Neuron (in vitro differentiated cells): ENCODE results near the gene NRP1.

ENCODE experiments used
- H2AFZ ChIP-seq: one replicate; pipeline ENCODE4 v1.6.1; 2013; ENCODE audit warnings: low read depth, mild to moderate bottlenecking, inconsistent platforms, low read length, moderate library complexity
- H3K27me3 ChIP-seq: one replicate; pipeline ENCODE4 v1.6.1; 2013; ENCODE audit warnings: low read length; ENCODE audit not compliant: insufficient read depth
- H3K36me3 ChIP-seq: one replicate; pipeline ENCODE4 v1.6.1; 2013; ENCODE audit warnings: low read length; ENCODE audit not compliant: insufficient read depth
- H3K4me1 ChIP-seq: one replicate; pipeline ENCODE4 v1.6.1; 2013; ENCODE audit warnings: low read length; ENCODE audit not compliant: insufficient read depth
- H3K4me3 ChIP-seq: 2 replicates; pipeline ENCODE4 v1.5.1; 2013; ENCODE audit warnings: mild to moderate bottlenecking, low read length, moderate library complexity
- H3K9me3 ChIP-seq: one replicate; pipeline ENCODE4 v1.6.1; 2013; ENCODE audit warnings: low read length

The NRP1 gene

GRCh38 chr10:33256458-33256857, 78.0 kb downstream of the NRP1 start:
- Histone ChIP-seq H2AFZ (no peak overlapping the region), H3K36me3 (peaks cover 25% of the 10 kb centered on the region), H3K4me3 (no peak overlapping the region), H3K27me3 (no peaks in the 10 kb centered on the region), H3K9me3 (peaks cover 3% of the 10 kb centered on the region), H3K4me1 (peaks cover 10% of the 10 kb centered on the region)

GRCh38 chr10:33254556-33255160, 79.8 kb downstream of the NRP1 start:
- Histone ChIP-seq H3K4me3 (no peak overlapping the region), H3K36me3 (peaks cover 38% of the 10 kb centered on the region), H2AFZ (no peak overlapping the region), H3K4me1 (peaks cover 10% of the 10 kb centered on the region), H3K27me3 (no peaks in the 10 kb centered on the region), H3K9me3 (peaks cover 6% of the 10 kb centered on the region)

GRCh38 chr10:33253411-33253810, 81.1 kb downstream of the NRP1 start:
- Histone ChIP-seq H3K36me3 (peaks cover 48% of the 10 kb centered on the region), H3K27me3 (no peaks in the 10 kb centered on the region), H3K9me3 (peaks cover 6% of the 10 kb centered on the region), H3K4me3 (no peak overlapping the region), H2AFZ (no peak overlapping the region), H3K4me1 (no peaks in the 10 kb centered on the region)

GRCh38 chr10:33252794-33253203, 81.7 kb downstream of the NRP1 start:
- H3K4me1 ChIP-seq, result no peaks in the 10 kb centered on the region
- no peak overlapping the region for H2AFZ ChIP-seq
- H3K4me3 ChIP-seq, result no peak overlapping the region
- H3K36me3 ChIP-seq, result peaks cover 49% of the 10 kb centered on the region
- H3K27me3 ChIP-seq, result no peaks in the 10 kb centered on the region
- H3K9me3 ChIP-seq, result peaks cover 6% of the 10 kb centered on the region

GRCh38 chr10:33252324-33252723, 82.1 kb downstream of the NRP1 start:
- no peaks in the 10 kb centered on the region for H3K27me3 ChIP-seq
- H3K36me3 ChIP-seq, result peaks cover 51% of the 10 kb centered on the region
- no peak overlapping the region for H3K4me3 ChIP-seq
- H3K4me1 ChIP-seq, result no peaks in the 10 kb centered on the region
- H2AFZ ChIP-seq, result no peak overlapping the region
- H3K9me3 ChIP-seq, result peaks cover 6% of the 10 kb centered on the region

- H3K36me3 ChIP-seq, result peaks cover 53% of the 10 kb centered on the region
- H2AFZ ChIP-seq, result no peak overlapping the region
- H3K9me3 ChIP-seq, result peaks cover 6% of the 10 kb centered on the region
- no peaks in the 10 kb centered on the region for H3K4me1 ChIP-seq
- H3K4me3 ChIP-seq, result no peak overlapping the region
- H3K27me3 ChIP-seq, result no peaks in the 10 kb centered on the region
Measured at GRCh38 chr10:33249659-33250345, 84.7 kb downstream of the NRP1 start.

- Histone ChIP-seq H3K4me3 (no peak overlapping the region), H3K27me3 (no peaks in the 10 kb centered on the region), H2AFZ (no peak overlapping the region), H3K4me1 (no peaks in the 10 kb centered on the region), H3K9me3 (peaks cover 6% of the 10 kb centered on the region), H3K36me3 (peaks cover 53% of the 10 kb centered on the region)
Measured at GRCh38 chr10:33249137-33249536, 85.3 kb downstream of the NRP1 start.

GRCh38 chr10:33248638-33249037, 85.8 kb downstream of the NRP1 start:
- Histone ChIP-seq H3K27me3 (no peaks in the 10 kb centered on the region), H2AFZ (no peak overlapping the region), H3K36me3 (peaks cover 49% of the 10 kb centered on the region)

GRCh38 chr10:33247221-33247922, 87.1 kb downstream of the NRP1 start:
- no peak overlapping the region for H3K4me3 ChIP-seq
- H3K27me3 ChIP-seq, result no peaks in the 10 kb centered on the region
- no peak overlapping the region for H2AFZ ChIP-seq
- H3K4me1 ChIP-seq, result no peaks in the 10 kb centered on the region
- peaks cover 6% of the 10 kb centered on the region for H3K9me3 ChIP-seq
- H3K36me3 ChIP-seq, result peaks cover 37% of the 10 kb centered on the region

More at GRCh38 chr10:33248638-33249037, 85.8 kb downstream of the NRP1 start:
- H3K4me3 ChIP-seq, result no peak overlapping the region
- H3K4me1 ChIP-seq, result no peaks in the 10 kb centered on the region
- peaks cover 6% of the 10 kb centered on the region for H3K9me3 ChIP-seq

- H3K36me3 ChIP-seq, result peaks cover 25% of the 10 kb centered on the region
- no peaks in the 10 kb centered on the region for H3K27me3 ChIP-seq
- H3K4me3 ChIP-seq, result no peak overlapping the region
- H3K9me3 ChIP-seq, result no peaks in the 10 kb centered on the region
- no peak overlapping the region for H2AFZ ChIP-seq
- peaks cover 18% of the 10 kb centered on the region for H3K4me1 ChIP-seq
Measured at GRCh38 chr10:33245343-33245742, 89.1 kb downstream of the NRP1 start.

- Histone ChIP-seq H3K4me1 (peaks cover 18% of the 10 kb centered on the region), H3K27me3 (no peaks in the 10 kb centered on the region), H2AFZ (no peak overlapping the region), H3K9me3 (no peaks in the 10 kb centered on the region), H3K36me3 (peaks cover 16% of the 10 kb centered on the region), H3K4me3 (no peak overlapping the region)
Measured at GRCh38 chr10:33244354-33244967, 90.0 kb downstream of the NRP1 start.

GRCh38 chr10:33243703-33244102, 90.8 kb downstream of the NRP1 start:
- peaks cover 11% of the 10 kb centered on the region for H3K36me3 ChIP-seq
- no peaks in the 10 kb centered on the region for H3K27me3 ChIP-seq
- no peak overlapping the region for H3K4me3 ChIP-seq
- H3K4me1 ChIP-seq, result peaks cover 18% of the 10 kb centered on the region
- no peak overlapping the region for H2AFZ ChIP-seq
- H3K9me3 ChIP-seq, result no peaks in the 10 kb centered on the region

- Histone ChIP-seq H3K4me3 (no peak overlapping the region), H3K4me1 (peaks cover 18% of the 10 kb centered on the region), H3K36me3 (peaks cover 5% of the 10 kb centered on the region), H2AFZ (no peak overlapping the region), H3K27me3 (no peaks in the 10 kb centered on the region), H3K9me3 (no peaks in the 10 kb centered on the region)
Measured at GRCh38 chr10:33242931-33243330, 91.5 kb downstream of the NRP1 start.
